Prostate gland (tissue), 2 donors: ENCODE data around the gene NRM. TPM values are rescaled to one million over a fixed set of nuclear protein-coding genes. Genes with fewer than 3 reads are reported as not detected.

Experiments
- DNase-seq: peaks from one replicate; pipeline ENCODE4 v3.0.0-alpha.2; 2019; ENCODE audit warnings: low spot score
- H3K27ac ChIP-seq, 2 donors: fragments of 200-600 bp; sonication (generic); 2 replicates each; pipeline ENCODE4 v1.5.1; 2017 to 2019
- H3K27me3 ChIP-seq: fragments of 200-600 bp; sonication (generic); replicated peaks from 2 replicates; pipeline ENCODE4 v1.5.1; 2019; ENCODE audit not compliant: insufficient read depth
- H3K36me3 ChIP-seq, 2 donors: fragments of 200-600 bp; sonication (generic); 1 replicate in 1 of 2; 2 replicates in 1 of 2; pipeline versions ENCODE4 v1.5.1 to v1.8.1; 2017 to 2019
- H3K4me1 ChIP-seq: fragments of 200-600 bp; sonication (generic); replicated peaks from 2 replicates; pipeline ENCODE4 v1.5.1; 2019
- H3K4me3 ChIP-seq, 2 donors: fragments of 200-600 bp; sonication (generic); 2 replicates each; pipeline ENCODE4 v1.5.1; 2017 to 2019
- H3K9me3 ChIP-seq: fragments of 200-600 bp; sonication (generic); 2 replicates; pipeline ENCODE4 v1.5.1; 2017
- POLR2A ChIP-seq: fragments of 450-650 bp; IDR thresholded peaks from one replicate; pipeline ENCODE4 v1.6.1; 2016; ENCODE audit warnings: antibody characterized with exemption, mild to moderate bottlenecking
- POLR2AphosphoS5 ChIP-seq: sonication (generic); formaldehyde crosslinking; IDR thresholded peaks from one replicate; pipeline ENCODE4 v1.6.1; 2017; ENCODE audit warnings: antibody characterized with exemption
- WGBS: methylation state at CpG from one replicate; pipeline ENCODE4 v1.1.5; 2018; 5-methylcytosine and 5-hydroxymethylcytosine counted together
- intact Hi-C: fragments of 100-400 bp; cut with DNase I; formaldehyde crosslinking; loops from one replicate; pipeline ENCODE4 v1.14.2; 2022
- small RNA-seq, 2 donors: library from RNA; depleted of rRNA; stranded (forward); fragments of <200 nt; gene quantifications; one replicate each; pipeline ENCODE3, GENCODE V24; 2016
- total RNA-seq, 2 donors: library from RNA; depleted of rRNA; stranded (reverse); fragments of >200 nt; gene quantifications; one replicate each; pipeline ENCODE4 v1.1.0, GENCODE V29; 2016
- TF ChIP-seq, protein P1 (sequence below), 4 experiments: fragments of 200-600 bp in 2 of 4; fragments of 450-650 bp in 2 of 4; sonication (generic) in 2 of 4; IDR thresholded peaks; 1 replicate in 3 of 4; 2 replicates in 1 of 4; pipeline ENCODE4 v1.5.1; 2016 to 2019; ENCODE audit warnings: antibody characterized with exemption in 4 of 4, mild to moderate bottlenecking in 2 of 4, moderate library complexity in 2 of 4

The NRM gene
- total RNA-seq, 2 donors from 2014 or later: 5.9 to 7.3 TPM

DNA sequence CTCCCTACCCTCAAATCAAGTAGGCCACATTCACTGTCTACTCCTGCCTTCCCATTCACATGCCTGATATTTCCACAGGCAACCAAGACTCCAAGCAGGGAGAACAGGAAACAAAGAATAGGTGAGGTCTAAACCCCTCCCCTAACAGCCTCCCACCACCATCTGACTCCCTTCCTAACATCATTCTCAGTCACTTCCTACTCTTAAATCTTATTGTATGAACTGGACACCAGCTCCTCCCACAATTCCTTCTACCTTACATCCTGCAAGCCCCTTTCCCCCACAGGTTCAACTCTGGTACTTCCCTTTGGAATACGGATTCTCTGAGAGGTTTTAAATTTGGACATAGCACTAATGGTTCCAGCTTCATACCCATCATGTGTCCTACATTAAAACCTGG is 44.8 kb downstream of the NRM start:
- H3K36me3 ChIP-seq: no peaks in the 10 kb centered on the region
- H3K27me3 ChIP-seq: no peaks in the 10 kb centered on the region
- H3K9me3 ChIP-seq: no peaks in the 10 kb centered on the region
- no peak for TF ChIP-seq POLR2AphosphoS5
- TF ChIP-seq, protein P1, sequence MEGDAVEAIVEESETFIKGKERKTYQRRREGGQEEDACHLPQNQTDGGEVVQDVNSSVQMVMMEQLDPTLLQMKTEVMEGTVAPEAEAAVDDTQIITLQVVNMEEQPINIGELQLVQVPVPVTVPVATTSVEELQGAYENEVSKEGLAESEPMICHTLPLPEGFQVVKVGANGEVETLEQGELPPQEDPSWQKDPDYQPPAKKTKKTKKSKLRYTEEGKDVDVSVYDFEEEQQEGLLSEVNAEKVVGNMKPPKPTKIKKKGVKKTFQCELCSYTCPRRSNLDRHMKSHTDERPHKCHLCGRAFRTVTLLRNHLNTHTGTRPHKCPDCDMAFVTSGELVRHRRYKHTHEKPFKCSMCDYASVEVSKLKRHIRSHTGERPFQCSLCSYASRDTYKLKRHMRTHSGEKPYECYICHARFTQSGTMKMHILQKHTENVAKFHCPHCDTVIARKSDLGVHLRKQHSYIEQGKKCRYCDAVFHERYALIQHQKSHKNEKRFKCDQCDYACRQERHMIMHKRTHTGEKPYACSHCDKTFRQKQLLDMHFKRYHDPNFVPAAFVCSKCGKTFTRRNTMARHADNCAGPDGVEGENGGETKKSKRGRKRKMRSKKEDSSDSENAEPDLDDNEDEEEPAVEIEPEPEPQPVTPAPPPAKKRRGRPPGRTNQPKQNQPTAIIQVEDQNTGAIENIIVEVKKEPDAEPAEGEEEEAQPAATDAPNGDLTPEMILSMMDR (IDR thresholded peaks at IDR 0.05): no peak
- TF ChIP-seq POLR2A: no peak
- H3K4me3 ChIP-seq: no peak overlapping the region
- H3K27ac ChIP-seq: no peak overlapping the region
- 53% methylated on average over 1 of the region's 1 CpG for WGBS
- no peak for DNase-seq
- intact Hi-C loops: no loop called here
- no peaks in the 10 kb centered on the region for H3K4me1 ChIP-seq

DNA sequence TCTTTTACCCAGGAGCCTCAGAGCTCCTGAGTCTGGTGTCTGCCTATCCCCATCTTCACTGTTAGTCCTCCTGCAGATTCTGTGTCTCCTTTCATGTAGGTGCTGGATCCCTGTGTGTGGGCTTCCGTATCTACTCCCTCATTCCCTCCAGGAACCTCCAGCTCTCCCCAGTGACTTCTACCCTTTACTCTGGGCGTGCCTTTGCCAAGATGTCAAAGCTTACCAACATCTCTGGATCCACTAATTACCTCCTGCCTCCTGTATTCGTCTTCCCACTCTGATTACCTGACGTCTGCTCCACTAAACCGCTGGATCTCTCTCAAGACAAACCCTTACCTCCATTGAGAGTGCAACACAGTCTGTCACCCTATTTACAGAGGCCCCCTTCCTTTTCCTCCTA is 46.0 kb downstream of the NRM start:
- no peaks in the 10 kb centered on the region for H3K9me3 ChIP-seq
- no peaks in the 10 kb centered on the region for H3K4me1 ChIP-seq
- no peak overlapping the region for H3K27ac ChIP-seq
- H3K4me3 ChIP-seq: no peak overlapping the region
- DNase-seq: no peak
- H3K27me3 ChIP-seq: no peaks in the 10 kb centered on the region
- intact Hi-C loops: no loop called here
- TF ChIP-seq POLR2AphosphoS5: no peak
- TF ChIP-seq, protein P1 (IDR thresholded peaks at IDR 0.05): no peak
- TF ChIP-seq POLR2A: no peak
- H3K36me3 ChIP-seq: no peaks in the 10 kb centered on the region
- WGBS: 73% methylated on average over 5 of the region's 5 CpGs

- Histone ChIP-seq H3K9me3 (no peaks in the 10 kb centered on the region), H3K27me3 (no peaks in the 10 kb centered on the region), H3K27ac (no peak overlapping the region), H3K36me3 (no peaks in the 10 kb centered on the region), H3K4me3 (no peak overlapping the region), H3K4me1 (no peaks in the 10 kb centered on the region)
- TF ChIP-seq POLR2AphosphoS5 (no peak), POLR2A (no peak)
- TF ChIP-seq, protein P1 (IDR thresholded peaks at IDR 0.05): no peak
- intact Hi-C loops: no loop called here
- WGBS: 100% methylated on average over 2 of the region's 2 CpGs
- DNase-seq: no peak
These were observed 47.1 kb downstream of the NRM start for GRCh38 chr6:30643656-30644055.

- Histone ChIP-seq H3K27me3 (no peaks in the 10 kb centered on the region), H3K36me3 (no peaks in the 10 kb centered on the region), H3K27ac (no peak overlapping the region), H3K4me3 (no peak overlapping the region), H3K9me3 (no peaks in the 10 kb centered on the region), H3K4me1 (no peaks in the 10 kb centered on the region)
- no peak for DNase-seq
- 84% methylated on average over 1 of the region's 1 CpG for WGBS
- TF ChIP-seq, protein P1 (IDR thresholded peaks at IDR 0.05): no peak
- TF ChIP-seq POLR2AphosphoS5 (no peak), POLR2A (no peak)
- intact Hi-C loops: no loop called here
These were observed 49.7 kb downstream of the NRM start for GRCh38 chr6:30641048-30641447.

- Histone ChIP-seq H3K27me3 (no peaks in the 10 kb centered on the region), H3K27ac (no peak overlapping the region), H3K9me3 (no peaks in the 10 kb centered on the region), H3K36me3 (no peaks in the 10 kb centered on the region), H3K4me1 (no peaks in the 10 kb centered on the region), H3K4me3 (no peak overlapping the region)
- 71% methylated on average over 10 of the region's 10 CpGs for WGBS
- TF ChIP-seq, protein P1 (IDR thresholded peaks at IDR 0.05): no peak
- TF ChIP-seq POLR2A: no peak
- no peak for DNase-seq
- intact Hi-C loops: no loop called here
These were observed 50.3 kb downstream of the NRM start for GRCh38 chr6:30640481-30640880.

Small RNAs within 50 kb of the gene (small RNA-seq; reads per million reads assigned to genes)
- gene RF00019: 0 reads per million in 2 donors

Other genes with a start within 250 kb of the NRM start
- gene HLA-E, start 201.5 kb downstream of the NRM start, total RNA-seq: 100 to 1,000 TPM; 293 to 354 TPM
- gene GNL1, start 134.5 kb downstream of the NRM start, total RNA-seq: 10 to 100 TPM; 38.3 to 56.4 TPM
- 10 to 100 TPM in 1 of 2 donors, 1 to 10 TPM in 1; 8.6 to 11.7 TPM for gene PRR3, start 133.7 kb downstream of the NRM start, total RNA-seq
- 10 to 100 TPM; 42.3 to 49.2 TPM for gene ABCF1, start 119.5 kb downstream of the NRM start, total RNA-seq
- 10 to 100 TPM; 40.0 to 51.0 TPM for gene PPP1R10, start 73.7 kb downstream of the NRM start, total RNA-seq
- 10 to 100 TPM; 63.6 to 69.2 TPM for gene MRPS18B, start 73.1 kb downstream of the NRM start, total RNA-seq
- 10 to 100 TPM in 1 of 2 donors, 1 to 10 TPM in 1; 8.7 to 11.0 TPM for gene ATAT1, start 64.1 kb downstream of the NRM start, total RNA-seq
- gene C6orf136, start 43.9 kb downstream of the NRM start, total RNA-seq: 10 to 100 TPM; 12.8 to 18.5 TPM
- gene DHX16, start 18.0 kb downstream of the NRM start, total RNA-seq: 10 to 100 TPM; 26.4 to 41.0 TPM
- 10 to 100 TPM; 12.2 to 21.9 TPM for gene PPP1R18, start 4.3 kb downstream of the NRM start, total RNA-seq
- 10 to 100 TPM; 20.5 to 26.3 TPM for gene MDC1, start 26.3 kb upstream of the NRM start, total RNA-seq
- 100 to 1,000 TPM; 196 to 270 TPM for gene TUBB, start 29.4 kb upstream of the NRM start, total RNA-seq
- 100 to 1,000 TPM; 117 to 133 TPM for gene FLOT1, start 51.7 kb upstream of the NRM start, total RNA-seq
- 10 to 100 TPM; 13.9 to 26.4 TPM for gene IER3, start 53.6 kb upstream of the NRM start, total RNA-seq
- 100 to 1,000 TPM; 178 to 182 TPM for gene DDR1, start 193.5 kb upstream of the NRM start, total RNA-seq
- 10 to 100 TPM; 19.0 to 26.2 TPM for gene GTF2H4, start 217.2 kb upstream of the NRM start, total RNA-seq
- 10 to 100 TPM; 15.8 to 27.0 TPM for gene VARS2, start 223.3 kb upstream of the NRM start, total RNA-seq
- gene SFTA2, start 241.2 kb upstream of the NRM start, total RNA-seq: not detected
- not detected for gene MUCL3, start 250.0 kb upstream of the NRM start, total RNA-seq